ENCODE results near the gene IGF2BP2.

GRCh38 chr3:185856652-185857051, 31.8 kb upstream of the IGF2BP2 start:
- TF ChIP-seq TCF12 (IDR thresholded peaks at IDR 0.05; ENCODE audit: low read depth) (no peak), CEBPB (IDR thresholded peaks at IDR 0.05) (no peak)

Data from Ishikawa (cell line).